ENCODE data around the gene PPP1R11.

Gene PPP1R11

GRCh38 chr6:30071858-30072257 lies 4.9 kb downstream of the PPP1R11 start:
- no peak for TF ChIP-seq ZNF274 (IDR thresholded peaks at IDR 0.05; ENCODE audit: low read depth, low read length)
- H3K4me3 ChIP-seq (ENCODE audit: low read length): no peak overlapping the region

- H3K4me3 ChIP-seq (ENCODE audit: low read length): no peak overlapping the region
- TF ChIP-seq ZNF274 (IDR thresholded peaks at IDR 0.05; ENCODE audit: low read depth, low read length): no peak
These were observed 6.7 kb downstream of the PPP1R11 start for GRCh38 chr6:30073489-30074235.

- no peak for TF ChIP-seq ZNF274 (IDR thresholded peaks at IDR 0.05; ENCODE audit: low read depth, low read length)
- no peak overlapping the region for H3K4me3 ChIP-seq (ENCODE audit: low read length)
These were observed 7.5 kb downstream of the PPP1R11 start for GRCh38 chr6:30074331-30075093.

- TF ChIP-seq ZNF274 (IDR thresholded peaks at IDR 0.05; ENCODE audit: low read depth, low read length): no peak
- no peak within 1 kb of the TSS for H3K4me3 ChIP-seq (ENCODE audit: low read length)
These were observed 8.2 kb downstream of the PPP1R11 start, which contains the start of gene RNF39 for GRCh38 chr6:30075094-30075789. TSS of gene RNF39 (minus strand) at chr6:30075769. CDS start at chr6:30075585, 184 bp downstream.

GRCh38 chr6:30075790-30076732 lies 9.1 kb downstream of the PPP1R11 start:
- H3K4me3 ChIP-seq (ENCODE audit: low read length): no peak overlapping the region
- TF ChIP-seq ZNF274 (IDR thresholded peaks at IDR 0.05; ENCODE audit: low read depth, low read length): no peak

GRCh38 chr6:30077218-30077617 lies 10.2 kb downstream of the PPP1R11 start:
- no peak overlapping the region for H3K4me3 ChIP-seq (ENCODE audit: low read length)
- TF ChIP-seq ZNF274 (IDR thresholded peaks at IDR 0.05; ENCODE audit: low read depth, low read length): no peak

- no peak for TF ChIP-seq ZNF274 (IDR thresholded peaks at IDR 0.05; ENCODE audit: low read depth, low read length)
These were observed 20.9 kb downstream of the PPP1R11 start for GRCh38 chr6:30087876-30088275.

GRCh38 chr6:30091577-30092381 lies 24.8 kb downstream of the PPP1R11 start:
- TF ChIP-seq ZNF274 (IDR thresholded peaks at IDR 0.05; ENCODE audit: low read depth, low read length): no peak
- no peak overlapping the region for H3K4me3 ChIP-seq (ENCODE audit: low read length)

More at GRCh38 chr6:30087876-30088275, 20.9 kb downstream of the PPP1R11 start:
- H3K4me3 ChIP-seq (ENCODE audit: low read length): no peak overlapping the region

GRCh38 chr6:30092852-30093543 lies 26.0 kb downstream of the PPP1R11 start:
- H3K4me3 ChIP-seq (ENCODE audit: low read length): no peak overlapping the region
- no peak for TF ChIP-seq ZNF274 (IDR thresholded peaks at IDR 0.05; ENCODE audit: low read depth, low read length)

- no peak for TF ChIP-seq ZNF274 (IDR thresholded peaks at IDR 0.05; ENCODE audit: low read depth, low read length)
These were observed 27.1 kb downstream of the PPP1R11 start for GRCh38 chr6:30093951-30094661.

GRCh38 chr6:30096829-30097228 lies 29.8 kb downstream of the PPP1R11 start:
- H3K4me3 ChIP-seq (ENCODE audit: low read length): no peak overlapping the region
- TF ChIP-seq ZNF274 (IDR thresholded peaks at IDR 0.05; ENCODE audit: low read depth, low read length): no peak

More at GRCh38 chr6:30093951-30094661, 27.1 kb downstream of the PPP1R11 start:
- H3K4me3 ChIP-seq (ENCODE audit: low read length): no peak overlapping the region

Measured in GM08714 (cell line).